Endothelial cell of umbilical vein (primary cell): ENCODE measurements around the gene DAZAP1. TPM values are rescaled to one million over a fixed set of nuclear protein-coding genes. Genes with fewer than 3 reads are reported as not detected.

Experiments used
- BruUV-seq: library from RNA; stranded (reverse); fragments of 400-500 nt; replicated peaks from 2 replicates; lab custom pipeline; 2021; lab: Mats Ljungman, UMichigan
- CTCF ChIA-PET: fragments of 300-600, 350-600 bp; sonication (Branson Sonifier 250); formaldehyde crosslinking; loops from one replicate; lab custom pipeline; 2021; ENCODE audit warnings: antibody characterized with exemption, inconsistent platforms; lab: Charles Lee
- POLR2A ChIA-PET: fragments of 300-600, 350-600 bp; sonication (Branson Sonifier 250); formaldehyde crosslinking; loops from one replicate; lab custom pipeline; 2021; ENCODE audit warnings: antibody characterized with exemption, inconsistent platforms; lab: Charles Lee
- DNase-seq: peaks from one replicate; pipeline ENCODE4 v3.0.0-alpha.2; 2011; ENCODE audit warnings: low read depth, low spot score
- FAIRE-seq: peaks from 2 replicates; lab custom pipeline; 2011; peaks lifted over from hg19 to GRCh38; lab: Jason Lieb, UNC
- H2AFZ ChIP-seq: 2 replicates; pipeline ENCODE4 v1.6.0; 2012; ENCODE audit warnings: low read depth, low read length, control low read depth, inconsistent platforms
- H3K27ac ChIP-seq: 2 replicates; pipeline ENCODE4 v1.5.1; 2011; ENCODE audit warnings: low read depth, mild to moderate bottlenecking, control low read depth, low read length, moderate library complexity; ENCODE audit not compliant: insufficient read depth
- H3K27me3 ChIP-seq, 2 experiments: 2 replicates each; pipeline versions ENCODE4 v1.6.0 to v1.6.1; 2011; ENCODE audit warnings: low read length in 2 of 2, mixed read lengths in 1 of 2; ENCODE audit not compliant: control insufficient read depth in 2 of 2, insufficient read depth in 2 of 2
- H3K36me3 ChIP-seq, 2 experiments: 2 replicates in 1 of 2; 3 replicates in 1 of 2; pipeline ENCODE4 v1.5.1; 2011; ENCODE audit warnings: low read length in 2 of 2, mild to moderate bottlenecking in 1 of 2, moderate library complexity in 1 of 2; ENCODE audit not compliant: control insufficient read depth in 2 of 2, insufficient read depth in 2 of 2; ENCODE audit errors: extremely low read depth in 1 of 2
- H3K4me1 ChIP-seq: 3 replicates; pipeline ENCODE4 v1.5.1; 2011; ENCODE audit warnings: mild to moderate bottlenecking, low read length; ENCODE audit not compliant: control insufficient read depth, insufficient read depth; ENCODE audit errors: extremely low read depth
- H3K4me2 ChIP-seq: 2 replicates; pipeline ENCODE4 v1.6.1; 2011; ENCODE audit warnings: low read length, control low read depth, mixed read lengths; ENCODE audit not compliant: insufficient read depth
- H3K4me3 ChIP-seq, 3 experiments: fragments of 200-600 bp in 1 of 3; sonication (generic), shearing (Covaris generic) in 1 of 3; replicated peaks in 1 of 3; 2 replicates each; pipeline ENCODE4 v1.5.1; 2011 to 2016; ENCODE audit warnings: control low read depth in 3 of 3, low read length in 3 of 3, mild to moderate bottlenecking in 2 of 3, inconsistent platforms in 1 of 3, low read depth in 1 of 3, moderate library complexity in 1 of 3; ENCODE audit not compliant: insufficient read depth in 1 of 3
- H3K79me2 ChIP-seq: 2 replicates; pipeline ENCODE4 v1.6.0; 2012; ENCODE audit warnings: low read length, inconsistent platforms; ENCODE audit not compliant: control insufficient read depth, insufficient read depth
- H3K9ac ChIP-seq: replicated peaks from 2 replicates; pipeline ENCODE3; 2011; ENCODE audit warnings: low read length, control low read depth; ENCODE audit not compliant: insufficient read depth; ENCODE audit errors: extremely low read depth
- H3K9me1 ChIP-seq: replicated peaks from 3 replicates; pipeline ENCODE4 v1.6.0; 2011; ENCODE audit warnings: mild to moderate bottlenecking, low read length; ENCODE audit not compliant: control insufficient read depth, insufficient read depth; ENCODE audit errors: extremely low read depth
- H3K9me3 ChIP-seq: replicated peaks from 2 replicates; pipeline ENCODE4 v1.5.1; 2012; ENCODE audit warnings: low read length, inconsistent platforms; ENCODE audit not compliant: control insufficient read depth, insufficient read depth
- H4K20me1 ChIP-seq: replicated peaks from 2 replicates; pipeline ENCODE3; 2011; ENCODE audit warnings: mild to moderate bottlenecking, low read length; ENCODE audit not compliant: control insufficient read depth, insufficient read depth; ENCODE audit errors: extremely low read depth
- CTCF ChIP-seq, 2 donors: IDR thresholded peaks; 1 replicate in 1 of 2; 2 replicates in 1 of 2; pipeline ENCODE4 v1.5.1; 2011; ENCODE audit warnings: low read length in 2 of 2, mild to moderate bottlenecking in 2 of 2, moderate library complexity in 2 of 2, control low read depth in 1 of 2, inconsistent platforms in 1 of 2, low read depth in 1 of 2; ENCODE audit not compliant: insufficient read depth in 1 of 2; ENCODE audit errors: extremely low read depth in 1 of 2
- EZH2 ChIP-seq: IDR thresholded peaks from 2 replicates; pipeline ENCODE4 v1.6.1; 2012; ENCODE audit warnings: borderline replicate concordance, low read depth, mild to moderate bottlenecking, moderate library complexity, low read length, inconsistent platforms; ENCODE audit not compliant: severe bottlenecking
- FOS ChIP-seq: IDR thresholded peaks from 2 replicates; pipeline ENCODE4 v1.6.1; 2011; ENCODE audit warnings: mild to moderate bottlenecking, low read length, moderate library complexity, borderline replicate concordance; ENCODE audit not compliant: insufficient read depth
- GATA2 ChIP-seq: IDR thresholded peaks from 2 replicates; pipeline ENCODE4 v1.7.0; 2011; ENCODE audit warnings: low read depth, mild to moderate bottlenecking, moderate library complexity, mixed read lengths, low read length; ENCODE audit not compliant: insufficient read length, insufficient read depth
- JUN ChIP-seq: IDR thresholded peaks from 2 replicates; pipeline ENCODE4 v1.6.1; 2011; ENCODE audit warnings: borderline replicate concordance, low read depth; ENCODE audit not compliant: insufficient read length, insufficient read depth
- MAX ChIP-seq: IDR thresholded peaks from 2 replicates; pipeline ENCODE4 v1.6.1; 2011; ENCODE audit not compliant: insufficient read depth, insufficient read length
- MYC ChIP-seq: IDR thresholded peaks from one replicate; pipeline ENCODE4 v1.6.1; 2011; ENCODE audit warnings: mild to moderate bottlenecking, low read depth, low read length
- POLR2A ChIP-seq: IDR thresholded peaks from 2 replicates; pipeline ENCODE4 v1.6.1; 2012; ENCODE audit warnings: low read depth, mild to moderate bottlenecking, control low read depth, low read length
- POLR2AphosphoS5 ChIP-seq: IDR thresholded peaks from 2 replicates; pipeline ENCODE4 v1.6.1; 2012; ENCODE audit warnings: low read depth, mild to moderate bottlenecking, control low read depth, low read length, moderate library complexity; ENCODE audit not compliant: insufficient read depth
- dilution Hi-C: fragments of 300-500 bp; cut with MboI; formaldehyde crosslinking; loops from one replicate; pipeline ENCODE4 v1.15.0; 2019; ENCODE audit warnings: low sequenced_read_pairs; ENCODE audit not compliant: extremely low pct_ligation_motif_present
- intact Hi-C: fragments of 100-400 bp; cut with micrococcal nuclease; formaldehyde crosslinking; loops from one replicate; pipeline ENCODE4 v1.10.0; 2022
- polyA plus RNA-seq, 4 experiments: library from polyadenylated mRNA; depleted of rRNA in 3 of 4; stranded (reverse) in 3 of 4; unstranded in 1 of 4; fragments of >200 nt; gene quantifications; 2 replicates each; pipeline versions ENCODE4 v1.2.1 to v1.2.3, GENCODE V29; 2011 to 2012; ENCODE audit warnings: missing spikeins in 1 of 4
- total RNA-seq: library from RNA; stranded (reverse); gene quantifications from 2 replicates; pipeline ENCODE4 v1.2.3, GENCODE V29; 2021

Gene DAZAP1
- total and polyA plus RNA-seq, 2 donors (not counting 3 experiments of a cell fraction or from before 2014, with no cell fraction given): 50.1 to 187 TPM

DNA sequence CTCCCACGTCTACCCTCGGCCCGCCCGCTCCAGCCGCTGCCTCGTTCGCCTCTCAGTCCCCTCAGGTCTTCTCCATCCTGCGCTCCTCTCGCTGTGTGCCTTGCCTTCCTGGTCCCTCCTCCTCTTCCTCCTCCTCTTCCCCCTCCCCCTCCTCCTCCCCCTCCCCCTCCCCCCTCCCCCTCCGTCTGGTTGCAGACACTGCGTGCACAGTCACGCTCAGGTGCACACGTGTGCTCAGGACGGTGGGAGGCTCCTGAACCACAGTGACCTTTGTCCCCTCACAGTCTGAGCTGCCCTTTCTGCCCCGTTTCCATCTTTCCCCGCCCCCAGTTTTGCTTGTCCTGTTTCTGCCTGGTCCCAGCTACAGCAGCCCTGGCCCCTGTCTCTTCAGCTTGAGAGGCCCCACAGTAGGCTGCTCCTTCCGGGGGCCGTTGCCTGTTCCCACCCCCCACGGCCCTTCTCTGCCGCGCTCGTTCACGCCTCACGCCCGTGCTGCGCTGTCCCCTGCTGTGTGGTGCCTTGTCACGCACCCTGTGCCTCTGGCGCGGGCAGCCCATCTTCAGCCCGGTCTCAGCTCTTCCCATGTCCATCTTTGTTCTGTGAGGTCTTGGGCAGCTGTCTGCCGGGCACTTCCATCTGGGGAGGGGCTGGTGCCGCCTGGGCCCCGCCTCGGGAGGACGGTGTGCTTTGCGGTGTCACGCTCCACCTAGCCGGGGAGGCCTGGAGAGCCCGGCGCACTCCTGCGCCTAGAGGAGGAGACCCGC, 17.0 kb downstream of the DAZAP1 start:
- CTCF ChIA-PET: no interaction called here
- Histone ChIP-seq H3K9ac (no peak overlapping the region), H3K4me2 (no peak overlapping the region), H3K9me3 (no peaks in the 10 kb centered on the region), H3K4me1 (no peaks in the 10 kb centered on the region), H3K27me3 (no peaks in the 10 kb centered on the region), H3K79me2 (peaks cover 41% of the 10 kb centered on the region), H3K27ac (no peak overlapping the region), H3K36me3 (peaks cover 26 to 65% of the 10 kb centered on the region in 2 experiments), H3K4me3 (no peak overlapping the region), H3K9me1 (no peaks in the 10 kb centered on the region), H2AFZ (no peak overlapping the region), H4K20me1 (peaks cover 2% of the 10 kb centered on the region)
- intact Hi-C loops (no loop called here), dilution Hi-C loops (no loop called here)
- no TSS peak for BruUV-seq
- no peak for TF ChIP-seq MYC
- TF ChIP-seq FOS: no peak
- TF ChIP-seq CTCF (IDR thresholded peaks at IDR 0.05; ENCODE audit: extremely low read depth in 1 of 2, insufficient read depth in 1 of 2, low read depth in 1 of 2, low read length in 2 of 2): no peak
- TF ChIP-seq POLR2AphosphoS5: no peak
- no peak for TF ChIP-seq EZH2
- TF ChIP-seq POLR2A: no peak
- no peak for TF ChIP-seq JUN
- TF ChIP-seq GATA2: no peak
- no peak for TF ChIP-seq MAX
- no peak for DNase-seq
- POLR2A ChIA-PET: no interaction called here
- FAIRE-seq: no peak
